Cardiac fibroblast (primary cell): Measurements from ENCODE around the gene ZNF732.
"Not testable (repeated sequence)": the region's sequence is repeated elsewhere in the genome, so short reads cannot be mapped to it uniquely, and the experiment has no call there.

ENCODE experiments used
- DNase-seq, 2 donors: peaks; one replicate each; pipeline versions ENCODE4 v3.0.0 to v3.0.0-alpha.2; 2010; ENCODE audit warnings: low read depth in 2 of 2
- H3K4me3 ChIP-seq, 2 donors: replicated peaks in 1 of 2; 1 replicate in 1 of 2; 2 replicates in 1 of 2; pipeline ENCODE4 v1.5.1; 2011; ENCODE audit warnings: low read depth in 2 of 2, low read length in 2 of 2, mild to moderate bottlenecking in 2 of 2, moderate library complexity in 1 of 2
- TF ChIP-seq, protein P1 (sequence below): IDR thresholded peaks from one replicate; pipeline ENCODE4 v1.5.1; 2011; ENCODE audit warnings: low read depth, mild to moderate bottlenecking, low read length, inconsistent platforms

ZNF732 gene

GRCh38 chr4:302381-302780 is 2.9 kb downstream of the ZNF732 start:
- TF ChIP-seq, protein P1, sequence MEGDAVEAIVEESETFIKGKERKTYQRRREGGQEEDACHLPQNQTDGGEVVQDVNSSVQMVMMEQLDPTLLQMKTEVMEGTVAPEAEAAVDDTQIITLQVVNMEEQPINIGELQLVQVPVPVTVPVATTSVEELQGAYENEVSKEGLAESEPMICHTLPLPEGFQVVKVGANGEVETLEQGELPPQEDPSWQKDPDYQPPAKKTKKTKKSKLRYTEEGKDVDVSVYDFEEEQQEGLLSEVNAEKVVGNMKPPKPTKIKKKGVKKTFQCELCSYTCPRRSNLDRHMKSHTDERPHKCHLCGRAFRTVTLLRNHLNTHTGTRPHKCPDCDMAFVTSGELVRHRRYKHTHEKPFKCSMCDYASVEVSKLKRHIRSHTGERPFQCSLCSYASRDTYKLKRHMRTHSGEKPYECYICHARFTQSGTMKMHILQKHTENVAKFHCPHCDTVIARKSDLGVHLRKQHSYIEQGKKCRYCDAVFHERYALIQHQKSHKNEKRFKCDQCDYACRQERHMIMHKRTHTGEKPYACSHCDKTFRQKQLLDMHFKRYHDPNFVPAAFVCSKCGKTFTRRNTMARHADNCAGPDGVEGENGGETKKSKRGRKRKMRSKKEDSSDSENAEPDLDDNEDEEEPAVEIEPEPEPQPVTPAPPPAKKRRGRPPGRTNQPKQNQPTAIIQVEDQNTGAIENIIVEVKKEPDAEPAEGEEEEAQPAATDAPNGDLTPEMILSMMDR: no peak
- no peak for DNase-seq
- no peak overlapping the region for H3K4me3 ChIP-seq

DNA sequence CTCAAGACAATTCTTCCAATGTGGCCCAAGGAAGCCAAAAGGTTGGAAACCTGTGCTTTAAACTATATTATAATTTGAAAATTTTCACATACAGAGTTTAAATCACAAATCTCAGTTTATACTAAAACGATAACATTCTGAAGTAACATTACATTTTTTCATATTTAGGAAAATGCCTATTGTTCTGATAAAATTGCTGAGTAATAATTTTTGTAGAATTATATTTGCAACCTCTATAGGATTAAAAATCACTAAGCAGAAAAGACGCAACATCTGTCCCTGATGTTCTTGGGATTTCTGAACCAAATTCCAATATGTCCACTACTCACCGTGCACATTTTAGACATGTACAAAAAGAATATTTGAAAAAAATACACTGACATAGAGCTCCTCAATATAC is 10.5 kb downstream of the ZNF732 start:
- H3K4me3 ChIP-seq: no peak overlapping the region
- no peak for DNase-seq
- TF ChIP-seq, protein P1: no peak

DNA sequence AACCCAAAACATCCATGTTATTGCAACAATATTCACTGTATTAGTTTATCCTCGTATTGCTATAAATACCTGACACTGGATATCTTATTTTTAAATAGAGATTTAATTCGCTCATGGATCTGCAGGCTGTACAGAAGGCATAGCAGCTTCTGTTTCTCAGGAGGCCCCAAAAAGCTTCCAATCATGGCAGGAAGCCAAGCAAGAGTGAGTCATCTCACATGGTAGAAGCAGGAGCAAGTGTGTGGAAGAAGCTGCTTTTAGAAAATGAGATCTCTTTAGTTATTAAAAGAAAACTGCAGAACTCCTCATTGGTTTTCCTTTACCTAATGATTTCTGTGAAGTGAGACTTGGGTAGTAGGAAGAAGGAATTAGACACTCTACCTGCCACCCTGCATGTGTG is 16.4 kb downstream of the ZNF732 start:
- TF ChIP-seq, protein P1: no peak
- DNase-seq: peak in 1 of 2 donors; percentile 43
- no peak overlapping the region for H3K4me3 ChIP-seq

DNA sequence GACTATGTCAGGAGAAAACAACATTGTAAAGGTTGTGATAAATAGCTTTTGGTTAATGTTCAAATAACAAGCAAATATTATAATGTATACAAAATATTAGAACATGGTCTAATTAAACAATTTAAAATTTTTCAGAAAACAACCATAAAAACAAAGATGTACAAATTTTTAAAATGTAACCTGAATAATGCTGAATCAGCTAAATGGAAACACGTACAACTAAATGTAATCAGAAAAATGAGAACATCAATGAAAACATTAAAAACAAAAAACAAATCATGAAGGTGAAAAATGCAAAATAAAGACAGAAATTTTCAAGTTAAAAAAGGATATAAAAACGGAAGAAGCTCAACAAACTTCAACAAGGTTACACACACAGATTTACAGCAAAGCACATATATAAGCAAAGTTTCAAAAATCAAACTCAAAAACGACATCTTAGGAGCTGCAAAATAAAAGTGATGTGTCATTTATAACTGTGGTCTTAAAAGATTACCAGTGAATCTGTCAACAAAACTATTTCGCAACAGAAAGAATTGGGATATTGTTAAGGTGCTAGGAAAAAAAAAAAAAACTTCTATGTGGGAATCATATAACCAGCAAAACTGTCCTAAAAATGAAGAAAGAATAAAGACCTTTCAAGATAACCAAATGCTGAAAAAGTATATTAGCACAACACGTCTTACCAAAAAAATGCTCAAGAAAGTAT is 31.8 kb downstream of the ZNF732 start:
- TF ChIP-seq, protein P1: no peak
- H3K4me3 ChIP-seq: no peak overlapping the region
- DNase-seq: no peak

DNA sequence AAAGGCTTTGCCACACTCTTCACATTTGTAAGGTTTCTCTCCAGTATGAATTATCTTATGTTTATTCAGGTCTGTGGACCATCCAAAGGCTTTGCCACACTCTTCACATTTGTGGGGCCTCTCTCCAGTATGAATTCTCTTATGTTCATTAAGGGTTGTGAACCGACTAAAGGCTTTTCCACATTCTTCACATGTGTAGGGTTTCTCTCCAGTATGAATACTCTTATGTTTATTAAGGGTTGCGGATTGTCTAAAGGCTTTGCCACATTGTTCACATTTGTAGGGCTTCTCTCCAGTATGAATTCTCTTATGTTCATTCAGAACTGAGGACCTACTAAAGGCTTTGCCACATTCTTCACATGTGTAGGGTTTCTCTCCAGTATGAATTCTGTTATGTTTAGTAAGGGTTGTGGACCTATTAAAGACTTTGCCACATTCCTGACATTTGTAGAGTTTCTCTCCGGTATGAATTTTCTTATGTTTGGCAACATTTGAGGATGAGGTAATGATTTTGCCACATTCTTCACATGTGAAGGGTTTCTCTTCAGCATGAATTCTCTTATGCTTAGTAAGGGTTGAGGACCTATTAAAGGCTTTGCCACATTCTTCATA is 33.7 kb downstream of the ZNF732 start:
- TF ChIP-seq, protein P1: no peak
- no peak overlapping the region for H3K4me3 ChIP-seq
- DNase-seq: peak in 1 of 2 donors; percentile 3

DNA sequence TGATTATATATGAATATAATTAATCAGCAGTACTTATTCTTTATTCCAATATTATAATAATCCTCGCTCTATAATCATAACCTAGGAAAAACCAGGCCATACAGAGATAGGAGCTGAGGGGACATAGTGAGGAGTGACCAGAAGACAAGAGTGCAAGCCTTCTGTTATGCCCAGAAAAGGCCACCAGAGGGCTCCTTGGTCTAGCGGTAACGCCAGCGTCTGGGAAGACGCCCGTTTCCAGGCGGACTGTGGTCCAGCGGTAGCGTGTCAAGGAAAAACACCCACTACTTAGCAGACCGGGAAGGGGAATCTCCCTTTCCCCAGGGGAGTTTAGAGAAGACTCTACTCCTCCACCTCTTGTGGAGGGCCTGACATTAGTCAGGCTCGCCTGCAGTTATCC is 46.0 kb downstream of the ZNF732 start:
- DNase-seq: peak in 1 of 2 donors; percentile 0
- not testable (repeated sequence) for H3K4me3 ChIP-seq

- H3K4me3 ChIP-seq: no peak overlapping the region
- TF ChIP-seq, protein P1: no peak
- DNase-seq: no peak
Observed at GRCh38 chr4:256492-256891, 48.8 kb downstream of the ZNF732 start.
